ENCODE results near the gene OSGIN1.

The OSGIN1 gene

GRCh38 chr16:83915081-83915480, 38.0 kb upstream of the OSGIN1 start:
- Mint-ChIP-seq H3K4me3 (no peak overlapping the region), H3K4me1 (peaks cover 15% of the 10 kb centered on the region), H3K27ac (no peak overlapping the region), H3K27me3 (ENCODE audit: low read depth) (no peaks in the 10 kb centered on the region), H3K9me3 (peaks cover 2% of the 10 kb centered on the region), H3K36me3 (ENCODE audit: low read depth) (peaks cover 73% of the 10 kb centered on the region)
- no peak for TF ChIP-seq CTCF (IDR thresholded peaks at IDR 0.05; ENCODE audit: unreplicated experiment in 3 of 3)

GRCh38 chr16:83915491-83915890, 37.5 kb upstream of the OSGIN1 start:
- Mint-ChIP-seq H3K9me3 (peaks cover 2% of the 10 kb centered on the region), H3K27me3 (ENCODE audit: low read depth) (no peaks in the 10 kb centered on the region), H3K4me1 (peaks cover 15% of the 10 kb centered on the region), H3K36me3 (ENCODE audit: low read depth) (peaks cover 75% of the 10 kb centered on the region), H3K27ac (no peak overlapping the region), H3K4me3 (no peak overlapping the region)
- no peak for TF ChIP-seq CTCF (IDR thresholded peaks at IDR 0.05; ENCODE audit: unreplicated experiment in 3 of 3)

GRCh38 chr16:83917152-83918120, 35.6 kb upstream of the OSGIN1 start:
- Mint-ChIP-seq H3K27me3 (ENCODE audit: low read depth) (no peaks in the 10 kb centered on the region), H3K36me3 (ENCODE audit: low read depth) (peaks cover 72% of the 10 kb centered on the region), H3K4me1 (peaks cover 7% of the 10 kb centered on the region), H3K4me3 (no peak overlapping the region), H3K27ac (no peak overlapping the region), H3K9me3 (peaks cover 2% of the 10 kb centered on the region)
- no peak for TF ChIP-seq CTCF (IDR thresholded peaks at IDR 0.05; ENCODE audit: unreplicated experiment in 3 of 3)

GRCh38 chr16:83920894-83921491, 32.0 kb upstream of the OSGIN1 start:
- Mint-ChIP-seq H3K36me3 (ENCODE audit: low read depth) (peaks cover 53% of the 10 kb centered on the region), H3K4me1 (no peaks in the 10 kb centered on the region), H3K9me3 (peaks cover 1% of the 10 kb centered on the region), H3K27ac (no peak overlapping the region), H3K4me3 (no peak overlapping the region), H3K27me3 (ENCODE audit: low read depth) (no peaks in the 10 kb centered on the region)
- TF ChIP-seq CTCF (IDR thresholded peaks at IDR 0.05; ENCODE audit: unreplicated experiment in 3 of 3), result no peak

- H3K27me3 Mint-ChIP-seq (ENCODE audit: low read depth), result no peaks in the 10 kb centered on the region
- H3K4me3 Mint-ChIP-seq, result no peak overlapping the region
- peaks cover 27% of the 10 kb centered on the region for H3K36me3 Mint-ChIP-seq (ENCODE audit: low read depth)
- H3K4me1 Mint-ChIP-seq, result peaks cover 9% of the 10 kb centered on the region
- no peak overlapping the region for H3K27ac Mint-ChIP-seq
- no peak for TF ChIP-seq CTCF (IDR thresholded peaks at IDR 0.05; ENCODE audit: unreplicated experiment in 3 of 3)
- H3K9me3 Mint-ChIP-seq, result no peaks in the 10 kb centered on the region
Observed at GRCh38 chr16:83923581-83924365, 29.3 kb upstream of the OSGIN1 start.
